ENCODE measurements around the gene TCF7L1.
A peak's percentile ranks its signal among the peaks of the same experiment; 100 is the strongest.

The TCF7L1 gene

DNA sequence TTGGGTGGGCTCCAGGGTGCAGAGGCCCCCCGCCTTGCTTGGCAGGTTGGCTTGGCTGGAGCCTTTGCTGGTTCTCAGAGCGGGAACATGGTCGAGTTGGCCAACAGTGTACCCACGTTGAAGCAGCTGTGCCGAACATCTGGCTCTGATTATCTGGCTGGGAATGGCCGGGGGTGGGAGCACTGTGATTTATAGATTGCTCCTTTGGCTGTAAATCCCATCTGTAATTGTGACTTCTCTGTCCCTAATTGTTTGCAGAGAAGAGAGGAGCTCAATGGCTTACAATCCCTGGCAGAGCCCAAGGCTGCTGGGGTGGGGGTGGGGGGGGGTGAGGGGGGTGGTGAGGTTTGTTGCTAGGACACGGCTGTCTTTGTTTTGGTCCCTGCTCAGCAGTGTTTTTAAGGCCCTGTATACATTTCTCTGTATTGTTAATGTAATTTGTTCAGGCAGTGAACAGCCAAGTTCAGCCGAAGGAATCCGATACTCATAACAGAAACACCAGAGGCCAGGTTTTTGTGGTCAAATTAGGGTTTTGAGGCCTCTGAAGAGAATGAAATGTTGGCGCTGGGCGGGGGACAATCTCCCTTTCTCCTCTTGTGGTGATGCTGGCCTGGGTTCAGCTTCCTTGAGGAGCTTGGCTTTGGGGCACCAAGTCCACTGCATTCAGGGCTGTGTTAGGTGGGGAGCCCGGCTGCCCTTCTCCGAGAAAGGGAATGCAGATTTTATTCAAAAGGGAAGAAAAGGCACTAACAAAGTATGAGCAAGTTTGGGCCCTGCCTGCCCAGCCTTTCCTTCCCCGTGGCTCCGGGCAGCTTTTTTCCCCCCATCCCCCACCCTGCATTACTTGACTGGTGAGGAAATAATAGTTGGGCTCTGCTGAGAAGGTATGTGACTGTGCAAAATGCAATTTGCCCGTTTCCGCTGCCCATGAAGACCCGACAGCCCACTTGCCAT, 82.5 kb downstream of the TCF7L1 start:
- DNase-seq (ENCODE audit: insufficient read length, low spot score): no peak
- no peak for FAIRE-seq

DNA sequence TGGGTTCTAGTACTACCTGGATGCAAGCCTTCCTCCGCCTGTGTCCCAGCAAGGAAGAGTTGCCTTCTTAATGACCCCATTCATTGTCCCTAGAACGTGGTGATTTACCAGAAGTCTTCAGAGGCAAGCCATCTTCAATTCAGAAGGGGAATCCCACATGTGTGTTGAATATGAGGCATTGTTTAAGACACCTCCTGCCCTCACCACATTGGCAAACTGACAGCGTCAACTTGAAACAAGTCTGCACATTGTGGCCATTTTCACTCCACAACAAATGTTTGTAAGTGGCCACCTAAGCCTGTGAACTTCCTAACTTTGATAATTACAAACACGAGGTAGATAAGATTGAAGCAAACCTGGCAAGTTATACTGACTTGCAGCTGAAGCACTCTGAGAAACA, 83.7 kb downstream of the TCF7L1 start:
- DNase-seq (ENCODE audit: insufficient read length, low spot score) (no peak), FAIRE-seq (peak; percentile 65)

DNA sequence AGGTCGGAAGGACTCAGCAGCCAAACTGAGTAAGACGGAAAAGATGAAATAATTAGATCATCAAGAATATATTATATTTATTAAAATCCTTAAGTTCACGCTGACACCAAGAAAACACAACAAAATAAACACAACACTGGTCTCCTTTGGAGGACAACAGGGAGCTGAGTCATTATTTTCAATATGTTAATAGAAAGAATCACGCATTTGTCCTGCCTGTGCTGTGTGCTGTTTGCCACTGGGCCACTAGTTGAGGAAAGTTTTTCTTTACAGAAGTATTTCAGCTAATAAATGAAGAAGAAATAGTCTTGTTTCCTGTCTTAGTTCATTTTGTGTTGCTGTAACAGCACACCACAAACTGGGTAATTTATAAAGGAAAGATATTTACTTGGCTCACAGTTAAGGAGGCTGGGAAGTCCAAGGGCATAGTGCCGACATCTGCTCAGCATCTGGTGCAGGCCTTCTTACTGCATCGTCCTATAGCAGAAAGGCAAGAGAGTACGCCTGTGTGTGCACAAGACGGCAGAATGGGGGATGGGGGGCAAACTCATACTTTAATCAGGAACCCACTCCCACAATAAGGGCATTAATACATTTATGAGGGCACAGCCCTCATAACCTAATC, 88.0 kb downstream of the TCF7L1 start:
- FAIRE-seq (no peak), DNase-seq (ENCODE audit: insufficient read length, low spot score) (no peak)

DNA sequence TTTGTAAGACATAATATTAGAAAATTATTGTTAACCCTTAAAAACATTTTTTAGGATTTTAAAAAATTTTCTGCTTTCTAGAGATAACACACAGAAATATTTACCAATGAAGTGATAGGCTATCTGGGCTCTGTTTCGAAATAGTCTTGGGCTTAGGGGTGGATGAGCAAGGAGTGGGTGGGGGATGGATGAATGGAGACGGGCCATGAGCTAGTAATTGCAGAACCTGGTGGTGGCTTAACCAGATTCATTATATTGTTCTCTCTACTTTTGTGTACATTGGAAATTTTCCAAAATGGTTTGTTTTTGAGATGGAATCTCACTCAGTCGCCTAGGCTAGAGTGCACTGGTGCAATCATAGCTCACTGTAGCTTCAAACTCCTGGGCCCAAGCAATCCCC, 89.6 kb downstream of the TCF7L1 start:
- FAIRE-seq: no peak
- no peak for DNase-seq (ENCODE audit: insufficient read length, low spot score)

DNA sequence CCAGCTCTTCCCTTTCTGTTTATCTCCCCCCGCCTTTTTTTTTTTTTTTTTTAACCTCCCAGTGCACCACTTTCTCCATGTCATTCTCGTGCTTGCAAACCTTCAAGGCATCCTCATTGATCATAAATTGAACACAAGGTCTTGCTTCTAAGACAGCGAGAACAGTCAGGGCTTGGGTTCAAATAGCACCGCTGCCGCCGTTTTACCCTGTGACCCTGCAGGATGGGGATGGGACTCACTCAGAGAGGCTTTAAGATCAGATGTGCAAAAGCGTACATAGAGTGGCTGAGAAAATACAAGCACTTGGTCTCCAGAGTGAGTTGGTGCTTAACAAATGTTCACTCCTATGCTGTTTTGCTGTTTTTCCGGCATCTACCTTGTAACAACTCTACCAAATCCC, 93.6 kb downstream of the TCF7L1 start:
- DNase-seq (ENCODE audit: insufficient read length, low spot score) (no peak), FAIRE-seq (no peak)

DNA sequence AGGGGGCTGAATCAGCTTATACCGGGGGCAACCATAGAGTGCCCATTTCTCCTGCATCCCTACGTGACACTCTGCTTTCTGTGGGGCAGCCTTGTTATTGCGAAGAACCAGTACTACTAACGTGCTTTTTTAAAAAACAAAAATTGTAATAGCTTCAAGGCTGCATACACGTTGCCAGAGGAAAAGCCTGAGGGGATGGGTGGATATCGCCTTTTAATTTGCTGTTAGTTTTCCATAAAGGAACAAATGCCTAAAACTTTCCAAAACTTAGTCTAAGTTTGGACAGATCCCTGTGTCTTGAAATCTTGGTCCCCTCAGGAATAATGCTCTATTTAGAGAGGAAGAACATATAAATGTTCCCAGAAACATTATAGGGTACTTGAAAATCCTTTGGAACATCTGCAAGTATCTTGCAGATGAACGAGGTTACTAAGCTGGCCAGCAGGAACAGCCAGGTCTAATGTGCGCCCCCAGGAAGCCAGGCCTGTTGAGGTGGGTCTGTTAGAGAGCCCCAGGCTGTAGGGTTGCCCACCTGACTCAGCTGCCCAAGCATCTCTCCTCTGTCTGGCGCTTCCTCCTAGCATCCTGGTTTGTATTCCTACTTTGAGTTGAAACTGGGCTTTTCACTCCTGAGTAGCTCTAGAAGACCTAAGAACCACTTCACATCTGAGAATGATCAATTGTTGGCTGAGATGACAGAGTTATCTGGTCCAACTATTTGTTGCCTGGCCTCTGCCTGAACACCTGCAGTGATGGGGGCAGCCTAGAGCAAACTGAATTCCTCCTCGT, 97.7 kb downstream of the TCF7L1 start:
- DNase-seq (ENCODE audit: insufficient read length, low spot score): no peak
- peak; percentile 38 for FAIRE-seq

DNA sequence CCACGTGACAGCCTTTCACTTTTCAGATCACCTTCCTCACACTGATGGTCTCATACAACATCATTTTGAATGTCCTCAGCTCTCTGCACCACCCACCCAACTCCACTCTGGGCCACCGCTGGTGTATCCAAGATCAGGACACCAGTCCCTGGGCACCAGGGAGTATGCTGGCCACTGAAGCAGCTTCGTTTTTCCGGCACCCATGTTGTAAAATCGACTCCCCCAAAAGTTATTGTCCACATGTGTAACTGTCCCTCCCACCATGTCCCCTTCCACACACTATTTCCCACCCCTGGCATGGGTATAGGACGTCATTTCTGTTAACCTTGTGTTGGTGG, 98.2 kb downstream of the TCF7L1 start:
- no peak for FAIRE-seq

DNA sequence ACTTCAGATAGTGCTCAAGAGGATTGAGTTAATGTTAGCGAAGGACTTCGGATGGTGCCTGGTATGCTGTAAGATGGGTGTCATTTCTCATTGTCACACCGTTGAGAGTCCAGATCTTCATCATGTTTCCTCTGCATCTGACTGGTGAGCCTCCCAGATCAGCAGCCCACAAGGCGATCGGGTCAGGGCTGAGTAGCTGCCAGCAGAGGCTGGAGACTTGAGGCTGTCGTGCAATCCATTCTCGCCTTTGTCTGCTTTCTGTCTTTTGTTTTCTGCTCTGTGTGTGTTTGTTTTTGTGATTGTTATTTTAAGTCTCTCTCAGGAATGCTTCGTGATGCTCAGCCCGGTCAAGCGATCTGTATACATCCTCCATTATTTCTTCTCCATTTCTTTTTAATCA, 98.8 kb downstream of the TCF7L1 start:
- peak; percentile 80 for FAIRE-seq

More for the DNA sequence above, 98.2 kb downstream of the TCF7L1 start:
- DNase-seq (ENCODE audit: insufficient read length, low spot score): no peak

DNA sequence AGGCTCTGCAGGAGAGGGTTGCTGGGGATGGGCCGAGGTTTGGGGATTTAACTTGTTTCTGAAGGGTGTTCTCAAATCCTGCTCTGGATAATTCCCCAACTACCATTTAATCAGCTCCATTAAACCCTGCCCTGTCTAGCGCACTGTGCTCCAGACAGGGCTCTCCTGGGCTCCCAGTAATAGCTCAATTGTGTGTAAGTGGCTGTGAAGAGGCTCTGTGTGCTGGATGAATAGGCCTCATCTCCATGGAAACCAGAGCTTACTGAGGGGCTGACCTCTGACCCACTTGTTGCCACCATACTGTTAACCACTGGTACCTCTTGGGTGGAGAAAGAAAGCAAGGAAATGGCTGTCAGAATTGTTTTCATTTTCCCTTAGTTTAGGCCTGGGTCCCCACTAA, 101.7 kb downstream of the TCF7L1 start:
- FAIRE-seq: no peak
- DNase-seq (ENCODE audit: insufficient read length, low spot score): no peak

More for the DNA sequence above, 98.8 kb downstream of the TCF7L1 start:
- DNase-seq (ENCODE audit: insufficient read length, low spot score): no peak

DNA sequence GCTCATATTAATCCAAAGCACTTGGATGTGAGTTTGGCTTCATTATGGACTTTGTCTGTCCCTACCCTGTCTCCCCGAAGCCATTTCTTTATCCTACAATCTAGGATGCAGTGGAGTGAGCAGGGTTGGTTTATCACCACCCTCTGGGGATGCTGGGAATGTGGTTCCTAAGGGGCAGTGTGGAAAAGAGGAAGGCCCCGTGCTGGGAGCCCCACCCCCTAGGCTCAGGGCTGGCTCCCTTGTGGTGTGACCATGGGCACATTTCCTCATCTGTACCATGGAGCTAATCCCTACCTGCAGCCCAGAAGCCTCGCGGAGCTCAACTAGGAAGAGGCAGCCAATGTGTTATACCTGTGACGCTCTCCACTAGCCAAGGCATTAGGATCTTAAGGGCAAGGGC, 102.1 kb downstream of the TCF7L1 start:
- DNase-seq (ENCODE audit: insufficient read length, low spot score) (no peak), FAIRE-seq (no peak)

DNA sequence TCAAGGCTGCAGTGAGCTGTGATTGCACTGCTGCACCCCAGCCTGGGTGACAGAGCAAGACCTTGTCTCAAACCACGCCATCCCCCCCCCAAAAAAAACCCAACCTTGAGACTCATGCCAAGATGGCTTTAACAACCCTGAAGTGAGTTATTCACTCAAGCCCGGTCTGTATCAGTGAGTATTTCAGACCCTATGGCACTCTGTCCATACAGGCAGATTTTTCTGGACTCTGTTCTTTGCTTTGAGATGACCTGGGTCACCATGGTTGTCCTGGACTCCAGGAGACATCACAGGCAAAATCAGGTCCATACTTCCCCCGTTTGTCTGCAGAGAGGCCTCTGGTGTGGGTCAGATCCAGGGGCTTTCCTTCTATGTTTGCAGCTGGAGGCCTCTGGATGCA, 102.9 kb downstream of the TCF7L1 start:
- FAIRE-seq (no peak), DNase-seq (ENCODE audit: insufficient read length, low spot score) (no peak)

DNA sequence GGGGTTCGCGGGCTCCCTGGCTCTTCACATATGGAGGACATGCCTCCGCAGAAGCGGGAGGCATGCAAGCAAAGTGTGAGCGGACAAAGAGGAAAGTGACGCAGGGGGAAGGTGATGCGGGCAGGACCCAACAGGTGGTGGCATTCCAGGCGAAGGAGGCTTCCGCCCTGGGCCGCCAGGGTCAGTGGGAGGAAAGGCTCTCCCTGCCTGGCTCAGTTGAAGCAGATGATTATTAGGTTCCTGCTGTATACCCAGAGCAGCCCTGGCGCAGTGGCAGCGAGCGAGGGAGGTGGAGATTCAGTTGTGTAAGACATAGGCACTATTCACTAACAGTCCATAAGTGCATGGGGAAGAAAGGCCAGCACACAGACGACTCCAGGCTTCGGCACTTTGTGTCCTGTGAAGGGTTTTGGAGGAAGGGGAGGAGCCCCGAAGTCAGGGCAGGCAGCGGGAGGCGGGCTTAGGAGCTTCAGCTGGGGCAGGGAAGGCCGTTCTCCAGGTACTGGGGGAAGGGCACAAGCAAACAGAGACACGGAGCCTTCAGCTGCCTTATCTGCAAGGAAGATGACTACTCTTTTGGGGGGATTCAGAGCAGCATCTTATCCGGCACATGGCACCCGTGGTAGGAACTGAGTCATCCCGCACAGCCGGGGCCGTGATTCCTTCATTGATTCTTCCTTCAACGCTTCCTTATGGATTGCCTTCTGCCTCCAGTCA, 104.8 kb downstream of the TCF7L1 start:
- no peak for FAIRE-seq
- DNase-seq (ENCODE audit: insufficient read length, low spot score): no peak

DNA sequence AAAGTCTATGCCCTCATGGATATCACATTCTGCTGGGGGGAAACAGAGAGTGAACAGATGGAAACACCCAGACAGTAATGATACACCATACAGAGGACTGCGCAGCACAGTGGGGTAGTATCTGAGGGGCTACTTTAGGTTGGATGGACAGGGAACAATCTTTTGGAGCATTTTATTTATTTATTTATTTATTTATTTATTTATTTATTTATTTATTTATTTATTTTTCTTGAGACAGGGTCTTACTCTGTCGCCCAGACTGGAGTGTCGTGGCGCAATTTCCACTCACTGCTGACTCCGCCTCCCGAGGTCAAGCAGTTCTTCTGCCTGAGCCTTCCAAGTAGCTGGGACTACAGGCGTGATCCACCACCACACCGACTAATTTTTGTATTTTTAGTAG, 105.4 kb downstream of the TCF7L1 start:
- FAIRE-seq: no peak

DNA sequence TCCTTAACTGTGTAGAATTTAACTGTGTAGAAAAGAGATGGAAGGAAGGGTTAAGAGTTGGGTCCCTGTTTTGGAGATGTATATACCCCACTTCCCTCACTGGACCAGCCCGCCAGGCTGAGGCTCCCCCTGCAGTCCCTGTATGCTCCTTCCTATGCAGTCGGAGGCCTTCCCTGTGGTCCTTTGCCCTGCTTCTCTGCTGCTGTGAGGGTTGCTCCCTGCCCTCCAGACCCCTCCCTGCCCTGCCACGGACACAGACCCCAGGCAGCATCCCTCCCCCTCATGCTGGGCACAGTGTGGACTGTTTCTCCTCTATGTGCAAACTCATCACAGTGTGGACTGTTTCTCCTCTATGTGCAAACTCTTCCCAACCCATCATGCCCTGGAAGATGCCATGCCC, 105.9 kb downstream of the TCF7L1 start:
- peak; percentile 9 for FAIRE-seq
- no peak for DNase-seq (ENCODE audit: insufficient read length, low spot score)

More for the DNA sequence above, 105.4 kb downstream of the TCF7L1 start:
- no peak for DNase-seq (ENCODE audit: insufficient read length, low spot score)

DNA sequence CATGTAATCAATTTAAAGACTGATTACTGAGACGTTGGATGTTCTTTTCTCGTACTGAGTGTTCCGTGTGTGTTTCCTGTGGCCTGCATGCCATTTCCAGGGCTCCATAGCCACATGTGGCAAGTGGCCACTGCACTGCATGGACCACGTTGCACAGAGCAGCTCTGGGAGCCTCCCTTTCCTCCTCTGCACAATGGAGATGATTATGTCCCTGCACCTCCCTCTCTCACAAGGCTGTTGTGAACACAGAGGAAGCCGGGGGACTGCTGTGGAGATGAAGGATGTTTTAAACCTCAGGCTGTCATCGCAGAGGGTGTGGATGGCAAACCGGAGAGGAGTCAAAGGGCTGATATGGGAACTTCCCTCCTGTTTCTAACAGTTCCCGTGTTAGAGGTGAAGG, 106.9 kb downstream of the TCF7L1 start:
- FAIRE-seq (no peak), DNase-seq (ENCODE audit: insufficient read length, low spot score) (no peak)

DNA sequence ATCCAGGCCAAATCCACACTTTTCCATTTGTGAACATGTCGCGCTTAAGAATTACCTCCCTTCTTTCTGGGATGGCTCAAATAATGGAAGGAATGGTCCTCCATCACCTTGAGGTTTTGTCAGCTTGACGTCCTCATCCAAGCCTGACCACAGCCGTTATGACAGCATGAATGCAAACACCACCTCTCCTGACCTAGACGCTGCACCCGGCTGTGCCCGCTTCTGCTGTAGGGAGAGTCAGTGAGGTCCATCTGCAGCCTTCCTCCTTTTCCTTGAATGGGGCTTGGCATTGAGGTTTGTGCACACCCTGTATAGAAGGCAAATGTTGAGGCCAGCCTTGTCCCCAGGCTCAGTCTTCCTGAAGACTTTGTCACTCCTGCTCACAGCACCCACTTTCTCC, 109.1 kb downstream of the TCF7L1 start:
- FAIRE-seq (peak; percentile 16), DNase-seq (ENCODE audit: insufficient read length, low spot score) (no peak)

DNA sequence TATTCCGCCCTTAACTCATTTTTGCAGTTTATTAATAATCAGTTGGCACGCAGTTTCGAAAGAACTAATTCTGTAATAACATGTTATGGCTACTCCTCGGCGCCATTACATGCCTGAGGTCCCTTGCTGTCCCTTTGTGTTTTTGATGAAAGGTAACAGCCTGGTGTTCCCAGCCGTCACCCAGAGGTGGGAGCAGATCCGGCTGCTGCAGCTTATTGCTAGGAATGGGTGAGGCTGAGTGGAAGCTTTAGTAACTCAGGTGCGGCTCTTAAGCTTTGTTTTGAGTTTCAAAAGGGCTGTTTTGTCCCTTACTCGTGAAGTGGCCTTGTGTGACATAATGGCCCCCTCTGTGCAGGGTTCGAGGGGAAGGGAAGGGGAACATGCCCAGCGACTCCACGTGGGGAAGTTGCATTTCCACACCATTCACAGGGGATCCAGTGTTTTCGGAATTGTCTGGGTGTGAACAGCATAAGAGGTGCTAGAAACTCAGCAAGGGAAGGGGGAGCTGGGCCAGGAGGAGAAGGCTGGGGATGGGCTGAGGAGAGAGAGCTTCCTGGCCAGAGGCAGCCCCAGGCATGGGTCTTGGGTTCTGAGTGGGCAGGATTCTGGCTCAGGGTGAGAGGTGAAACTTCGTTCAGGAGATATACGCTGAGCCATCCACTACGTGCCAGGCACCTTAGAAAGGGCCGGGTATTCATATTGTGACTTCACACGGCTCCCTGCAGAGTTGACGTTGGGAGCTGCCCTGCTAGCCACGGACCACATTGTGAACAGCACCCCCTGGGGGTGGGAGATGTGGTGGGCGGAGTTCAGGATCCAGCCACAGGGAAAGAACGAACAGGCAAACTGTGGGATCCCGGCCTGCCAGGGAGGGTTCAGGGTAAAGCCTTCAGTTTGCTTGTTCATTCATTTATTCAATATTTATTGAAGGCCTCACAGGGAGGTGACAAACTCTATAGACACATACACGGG, 110.2 kb downstream of the TCF7L1 start:
- peak; percentile 31 for FAIRE-seq
- DNase-seq (ENCODE audit: insufficient read length, low spot score): no peak

DNA sequence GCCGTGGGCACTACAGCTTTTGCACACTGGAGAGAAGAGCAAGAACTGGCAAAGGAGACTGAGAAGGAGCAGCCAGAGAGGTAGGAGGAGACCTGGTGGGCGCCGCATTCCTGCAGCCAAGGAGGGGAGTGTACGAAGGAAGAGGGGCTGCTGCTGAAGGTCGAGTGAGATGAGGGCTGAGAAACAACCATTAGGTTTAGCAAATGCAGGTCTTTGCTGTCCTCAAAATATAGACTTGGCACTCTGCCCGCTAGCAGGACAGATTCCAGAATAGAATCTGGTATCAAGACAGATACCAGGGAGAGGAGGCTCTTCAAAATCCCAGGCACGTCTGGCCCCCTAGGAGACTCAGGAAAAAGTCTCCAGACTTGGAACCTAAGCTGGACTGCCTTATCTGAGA, 111.6 kb downstream of the TCF7L1 start:
- DNase-seq (ENCODE audit: insufficient read length, low spot score) (no peak), FAIRE-seq (no peak)

DNA sequence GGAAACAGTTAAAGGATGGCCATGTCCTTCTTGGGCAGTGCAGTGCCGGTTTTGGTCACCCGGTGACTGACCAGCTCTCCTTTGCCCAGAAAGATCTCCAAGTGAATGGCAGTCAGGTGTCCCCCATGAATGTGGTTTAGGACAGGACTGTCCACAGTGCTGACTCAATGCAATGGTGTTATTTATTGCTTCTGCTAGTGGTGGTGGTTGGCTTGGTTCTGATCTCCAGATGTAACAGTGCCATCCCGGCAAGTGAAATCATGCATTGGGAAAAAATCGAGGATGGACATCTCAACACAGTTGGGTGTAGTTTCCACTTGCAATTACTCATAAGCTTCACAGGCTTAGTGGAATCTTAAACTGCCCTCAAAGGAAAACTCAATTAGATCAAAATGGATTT, 112.7 kb downstream of the TCF7L1 start:
- FAIRE-seq (peak; percentile 23), DNase-seq (ENCODE audit: insufficient read length, low spot score) (no peak)

DNA sequence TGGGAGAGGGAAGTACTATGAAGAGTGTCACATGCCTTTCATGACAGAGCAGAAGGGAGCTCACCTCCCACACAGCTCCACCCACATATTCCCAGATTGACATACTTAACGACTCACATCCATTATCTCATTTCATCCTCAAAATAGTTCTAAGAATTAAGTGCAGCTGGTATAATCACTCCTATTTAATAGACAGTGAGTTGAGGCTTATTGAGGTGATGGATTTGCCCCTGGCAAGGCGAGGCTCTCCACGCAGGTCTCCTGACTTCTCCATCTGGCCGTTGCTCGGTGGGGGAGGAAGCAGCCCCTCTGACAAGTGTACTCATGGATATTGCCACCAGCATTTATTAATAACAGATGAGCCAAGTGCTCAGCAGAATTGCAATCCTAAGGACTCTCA, 113.2 kb downstream of the TCF7L1 start:
- DNase-seq (ENCODE audit: insufficient read length, low spot score): no peak
- FAIRE-seq: peak; percentile 54

Measured in HTR-8/SVneo (cell line).